Karpas-422 (cell line): ENCODE measurements around the gene ELP4. TPM values are rescaled to one million over a fixed set of nuclear protein-coding genes. Genes with fewer than 3 reads are reported as not detected.

Experiments used
- DNase-seq: peaks from one replicate; pipeline ENCODE4 v3.0.0-alpha.2; 2015
- H2AFZ ChIP-seq: fragments of 200-600 bp; sonication (generic); 2 replicates; pipeline ENCODE4 v1.6.1; 2014; ENCODE audit warnings: antibody characterized with exemption, low read length, mixed read lengths
- H3K27ac ChIP-seq: fragments of 200-600 bp; sonication (generic); 2 replicates; pipeline ENCODE4 v1.5.1; 2014; ENCODE audit warnings: mild to moderate bottlenecking, low read length, moderate library complexity
- H3K27me3 ChIP-seq: fragments of 200-600 bp; sonication (generic); 2 replicates; pipeline ENCODE4 v1.6.1; 2014; ENCODE audit warnings: low read length, mixed read lengths
- H3K36me3 ChIP-seq: fragments of 200-600 bp; sonication (generic); 2 replicates; pipeline ENCODE4 v1.6.1; 2014; ENCODE audit warnings: low read length, mixed read lengths; ENCODE audit not compliant: insufficient read depth
- H3K4me1 ChIP-seq: fragments of 200-600 bp; sonication (generic); 2 replicates; pipeline ENCODE4 v1.6.1; 2014; ENCODE audit warnings: mild to moderate bottlenecking, low read length, mixed read lengths
- H3K4me2 ChIP-seq: fragments of 200-600 bp; sonication (generic); 2 replicates; pipeline ENCODE4 v1.6.1; 2014; ENCODE audit warnings: low read length, low read depth, mild to moderate bottlenecking; ENCODE audit not compliant: poor library complexity, severe bottlenecking
- H3K4me3 ChIP-seq: fragments of 200-600 bp; sonication (generic); 2 replicates; pipeline ENCODE4 v1.5.1; 2014; ENCODE audit warnings: mild to moderate bottlenecking, antibody characterized with exemption, low read length, mixed read lengths
- H3K79me2 ChIP-seq: fragments of 200-600 bp; sonication (generic); 2 replicates; pipeline ENCODE4 v1.6.1; 2014; ENCODE audit warnings: mild to moderate bottlenecking, low read length, mixed read lengths
- H3K9ac ChIP-seq: fragments of 200-600 bp; sonication (generic); 2 replicates; pipeline ENCODE4 v1.6.0; 2014; ENCODE audit warnings: low read length
- H3K9me2 ChIP-seq: fragments of 200-600 bp; sonication (generic), shearing (Covaris generic); replicated peaks from 2 replicates; pipeline ENCODE4 v1.6.0; 2014; ENCODE audit warnings: mild to moderate bottlenecking, low read length, moderate library complexity; ENCODE audit not compliant: insufficient read depth
- H3K9me3 ChIP-seq: fragments of 300-700, 200-600 bp; sonication (generic); 2 replicates; pipeline ENCODE4 v1.6.1; 2014; ENCODE audit warnings: low read length, mixed read lengths
- H4K20me1 ChIP-seq: fragments of 200-600 bp; sonication (generic); 2 replicates; pipeline ENCODE4 v1.6.1; 2014; ENCODE audit warnings: mild to moderate bottlenecking, antibody characterized with exemption, low read length, low read depth; ENCODE audit not compliant: insufficient read depth
- total RNA-seq: library from RNA; depleted of rRNA; stranded (reverse); fragments of >200 nt; shearing (Covaris generic); gene quantifications from 2 replicates; pipeline ENCODE4 v1.2.3, GENCODE V29; 2014; ENCODE audit warnings: low replicate concordance

The ELP4 gene
- total RNA-seq, 1 experiment from 2014 or later = 87.1 TPM

DNA sequence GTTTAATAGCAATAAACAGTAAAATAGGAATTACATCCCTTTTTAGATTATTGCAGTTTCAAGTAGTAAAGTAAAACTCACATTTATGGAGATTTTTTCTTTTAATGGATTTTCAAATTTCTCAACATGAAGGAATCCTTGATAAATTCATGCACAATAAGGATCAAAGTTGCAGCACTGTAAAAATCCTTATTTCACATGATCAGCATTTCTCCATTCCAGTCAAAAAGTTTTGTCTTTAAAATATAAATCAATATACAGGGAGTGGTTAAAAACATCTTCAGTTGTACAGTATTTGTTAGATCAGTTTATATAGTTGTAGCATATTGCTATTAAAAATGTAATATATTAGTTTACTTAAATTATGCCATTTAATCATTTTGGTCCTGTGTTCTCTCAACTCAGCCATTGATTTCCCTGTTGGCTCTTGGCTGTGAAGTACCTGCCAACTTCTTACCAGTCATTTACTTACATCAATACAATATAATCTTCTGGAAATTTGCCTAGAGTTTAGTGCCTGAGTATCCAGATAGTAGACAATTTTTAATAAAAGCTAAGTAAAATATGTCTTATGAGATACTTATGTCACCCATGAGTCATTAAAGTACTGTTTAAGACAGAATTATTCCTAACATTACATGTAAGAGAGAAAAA is 12.1 kb downstream of the ELP4 start:
- H3K4me3 ChIP-seq = no peak overlapping the region
- H3K27me3 ChIP-seq = no peaks in the 10 kb centered on the region
- no peaks in the 10 kb centered on the region for H3K9me2 ChIP-seq
- H3K9me3 ChIP-seq = no peaks in the 10 kb centered on the region
- 0 out of 2 replicates have a peak, but pooled peaks cover 17% of the 10 kb centered on the region for H3K36me3 ChIP-seq
- H3K4me1 ChIP-seq = no peaks in the 10 kb centered on the region
- H4K20me1 ChIP-seq = no peaks in the 10 kb centered on the region
- H3K27ac ChIP-seq = no peak overlapping the region
- DNase-seq = no peak
- no peak overlapping the region for H3K4me2 ChIP-seq
- H3K9ac ChIP-seq = no peak overlapping the region
- H2AFZ ChIP-seq = no peak overlapping the region
- H3K79me2 ChIP-seq = peaks cover under 1% of the 10 kb centered on the region

DNA sequence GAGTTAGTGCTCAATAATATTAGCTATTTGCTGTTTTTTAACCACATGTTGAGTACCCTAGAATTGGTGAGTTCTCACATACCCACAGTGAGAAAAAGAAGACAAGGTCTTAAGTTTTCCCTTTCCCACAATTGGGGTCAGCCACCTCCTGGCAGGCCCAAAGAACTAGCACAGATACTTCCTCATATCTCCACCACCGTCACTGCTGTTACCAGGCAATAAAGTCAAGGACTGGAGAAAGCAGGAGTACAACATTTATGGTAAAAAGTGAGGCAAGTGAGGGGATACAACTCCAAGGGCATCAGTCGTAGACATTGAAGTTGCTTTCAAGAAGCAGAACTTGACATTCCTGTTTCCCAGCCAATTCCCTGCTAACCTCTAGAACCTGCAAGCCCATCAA is 19.6 kb downstream of the ELP4 start:
- H3K9me3 ChIP-seq = no peaks in the 10 kb centered on the region
- H3K9me2 ChIP-seq = no peaks in the 10 kb centered on the region
- H3K4me2 ChIP-seq = no peak overlapping the region
- no peaks in the 10 kb centered on the region for H4K20me1 ChIP-seq
- no peaks in the 10 kb centered on the region for H3K4me1 ChIP-seq
- 0 out of 2 replicates have a peak, but pooled peaks cover 6% of the 10 kb centered on the region for H3K36me3 ChIP-seq
- H3K27ac ChIP-seq = no peak overlapping the region
- no peak overlapping the region for H3K4me3 ChIP-seq
- no peaks in the 10 kb centered on the region for H3K27me3 ChIP-seq
- no peak for DNase-seq
- peaks cover 22% of the 10 kb centered on the region for H3K79me2 ChIP-seq
- no peak overlapping the region for H2AFZ ChIP-seq
- H3K9ac ChIP-seq = no peak overlapping the region

DNA sequence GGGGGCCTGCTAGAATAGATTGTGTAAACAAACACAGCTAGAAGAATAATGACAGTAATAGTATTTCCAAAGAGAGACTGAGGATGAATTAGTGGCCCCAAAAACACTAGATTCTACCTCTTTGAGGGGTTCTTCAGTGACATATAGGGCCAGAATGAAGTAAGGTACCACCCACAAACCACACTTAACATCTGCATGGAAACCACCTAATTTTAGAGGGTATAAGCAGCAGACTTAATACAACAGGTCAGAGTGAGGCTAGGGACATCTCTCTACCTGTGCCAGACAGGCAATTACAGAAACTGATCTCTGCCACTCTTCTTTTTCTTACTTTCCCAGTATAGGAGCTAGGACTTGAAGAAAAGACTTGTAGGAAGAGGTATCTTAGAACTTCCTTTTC is 20.1 kb downstream of the ELP4 start:
- Histone ChIP-seq H3K4me1 (no peaks in the 10 kb centered on the region), H3K9ac (no peak overlapping the region), H3K9me2 (no peaks in the 10 kb centered on the region), H2AFZ (no peak overlapping the region), H3K4me3 (no peak overlapping the region), H3K27ac (no peak overlapping the region), H3K79me2 (peaks cover 22% of the 10 kb centered on the region), H3K27me3 (no peaks in the 10 kb centered on the region), H3K9me3 (no peaks in the 10 kb centered on the region), H3K4me2 (no peak overlapping the region), H3K36me3 (0 out of 2 replicates have a peak, but pooled peaks cover 3% of the 10 kb centered on the region), H4K20me1 (no peaks in the 10 kb centered on the region)
- DNase-seq = no peak

DNA sequence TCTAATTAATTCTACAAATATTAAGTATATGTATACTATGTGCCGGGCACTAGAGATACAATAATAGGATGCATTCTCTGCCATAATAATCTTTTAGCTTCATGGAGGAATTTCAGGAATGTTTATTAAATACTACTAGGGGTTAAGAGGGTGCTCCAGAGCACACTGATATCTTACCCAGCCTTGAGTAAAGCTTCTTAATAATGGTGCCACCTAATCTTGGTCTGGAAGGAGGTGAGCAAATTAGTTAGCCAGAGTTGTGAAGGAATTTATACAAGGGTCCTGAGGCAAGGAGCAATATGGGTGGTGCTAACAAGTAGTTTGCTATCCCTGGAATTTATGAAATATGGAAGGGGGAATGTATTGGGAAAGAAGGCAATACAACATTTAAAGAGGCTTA is 21.7 kb downstream of the ELP4 start:
- H3K36me3 ChIP-seq = no peaks in the 10 kb centered on the region
- H3K9me2 ChIP-seq = no peaks in the 10 kb centered on the region
- H3K9me3 ChIP-seq = no peaks in the 10 kb centered on the region
- no peak overlapping the region for H3K4me2 ChIP-seq
- no peaks in the 10 kb centered on the region for H3K4me1 ChIP-seq
- H3K79me2 ChIP-seq = peaks cover 29% of the 10 kb centered on the region
- no peaks in the 10 kb centered on the region for H3K27me3 ChIP-seq
- no peaks in the 10 kb centered on the region for H4K20me1 ChIP-seq
- no peak overlapping the region for H3K4me3 ChIP-seq
- H3K27ac ChIP-seq = no peak overlapping the region
- no peak overlapping the region for H3K9ac ChIP-seq
- H2AFZ ChIP-seq = no peak overlapping the region
- DNase-seq = no peak

DNA sequence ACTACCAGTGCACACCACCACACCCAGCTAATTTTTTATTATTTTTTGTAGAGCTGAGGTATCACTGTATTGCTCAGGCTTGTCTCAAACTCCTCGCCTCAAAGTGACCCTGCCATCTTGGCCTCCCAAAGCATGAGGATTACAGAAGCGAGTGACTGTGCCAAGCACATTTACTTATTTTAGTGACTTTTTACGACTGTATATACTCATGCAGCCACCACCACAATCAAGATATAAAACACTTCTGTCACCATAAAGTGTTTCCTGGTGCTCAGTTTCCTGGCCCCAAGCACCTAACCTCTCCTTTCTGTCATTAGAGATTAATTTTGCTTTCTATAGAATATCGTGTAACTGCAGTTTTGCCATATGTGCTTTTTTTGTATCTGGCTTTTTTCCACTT is 25.9 kb downstream of the ELP4 start:
- H3K4me3 ChIP-seq = no peak overlapping the region

DNA sequence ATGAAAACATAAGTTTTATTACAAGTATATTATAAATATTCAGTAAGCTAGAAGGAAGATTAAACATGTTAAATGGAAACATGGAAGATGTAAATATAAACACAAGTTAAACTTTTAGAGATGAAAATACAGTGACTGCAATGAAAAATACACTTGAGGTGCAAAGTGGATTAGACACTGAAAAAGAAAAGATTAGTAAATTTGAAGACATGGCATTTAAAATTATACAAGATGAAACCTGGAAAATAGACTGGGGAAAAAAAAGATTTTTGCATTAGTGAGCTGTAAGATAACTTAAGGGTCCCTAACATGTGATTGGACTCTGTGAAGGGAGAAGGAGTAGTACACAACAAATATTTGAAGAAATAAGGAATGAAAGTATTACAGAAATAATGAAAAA is 33.3 kb downstream of the ELP4 start:
- no peaks in the 10 kb centered on the region for H3K27me3 ChIP-seq
- no peak for DNase-seq
- H3K27ac ChIP-seq = no peak overlapping the region
- H3K4me3 ChIP-seq = no peak overlapping the region
- peaks cover 8% of the 10 kb centered on the region for H3K9me3 ChIP-seq
- no peaks in the 10 kb centered on the region for H3K9me2 ChIP-seq
- no peak overlapping the region for H3K9ac ChIP-seq
- peaks cover 39% of the 10 kb centered on the region for H3K36me3 ChIP-seq
- no peaks in the 10 kb centered on the region for H3K4me1 ChIP-seq
- no peaks in the 10 kb centered on the region for H4K20me1 ChIP-seq
- 0 out of 2 replicates have a peak, but pooled peaks cover under 1% of the 10 kb centered on the region for H3K79me2 ChIP-seq
- H2AFZ ChIP-seq = no peak overlapping the region
- no peak overlapping the region for H3K4me2 ChIP-seq

More for the DNA sequence above, 25.9 kb downstream of the ELP4 start:
- H3K9me3 ChIP-seq = no peaks in the 10 kb centered on the region
- H3K4me2 ChIP-seq = no peak overlapping the region
- peaks cover 13% of the 10 kb centered on the region for H3K36me3 ChIP-seq
- H3K4me1 ChIP-seq = no peaks in the 10 kb centered on the region
- no peak overlapping the region for H2AFZ ChIP-seq
- H3K27me3 ChIP-seq = no peaks in the 10 kb centered on the region
- H3K9me2 ChIP-seq = no peaks in the 10 kb centered on the region
- no peaks in the 10 kb centered on the region for H4K20me1 ChIP-seq
- DNase-seq = no peak
- H3K9ac ChIP-seq = no peak overlapping the region
- H3K27ac ChIP-seq = no peak overlapping the region
- H3K79me2 ChIP-seq = peaks cover 20% of the 10 kb centered on the region

DNA sequence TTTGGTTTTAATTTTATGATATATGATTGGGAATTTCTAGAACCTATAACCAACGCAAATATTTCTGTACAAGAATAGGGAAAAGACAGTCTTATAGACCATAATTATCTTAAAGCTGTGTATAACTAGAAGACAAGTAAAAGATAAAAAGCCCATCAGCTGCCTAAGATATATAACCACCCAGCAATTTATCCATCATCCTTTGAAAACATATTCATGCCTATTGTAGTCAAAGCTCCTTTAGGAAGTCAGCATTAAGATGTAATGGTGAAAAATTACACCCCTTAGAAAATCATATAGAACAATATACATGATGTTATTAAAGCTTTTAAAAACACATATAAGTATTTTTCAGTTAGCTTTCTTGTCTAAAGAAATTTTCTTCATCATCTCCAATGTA is 46.4 kb downstream of the ELP4 start:
- Histone ChIP-seq H3K27ac (no peak overlapping the region), H3K79me2 (peaks cover 27% of the 10 kb centered on the region), H4K20me1 (no peaks in the 10 kb centered on the region), H3K4me3 (no peak overlapping the region), H3K9me2 (no peaks in the 10 kb centered on the region), H3K4me2 (no peak overlapping the region), H3K4me1 (peaks cover 4% of the 10 kb centered on the region), H3K9ac (no peak overlapping the region), H3K27me3 (no peaks in the 10 kb centered on the region), H3K36me3 (no peaks in the 10 kb centered on the region), H2AFZ (no peak overlapping the region), H3K9me3 (no peaks in the 10 kb centered on the region)
- DNase-seq = no peak

DNA sequence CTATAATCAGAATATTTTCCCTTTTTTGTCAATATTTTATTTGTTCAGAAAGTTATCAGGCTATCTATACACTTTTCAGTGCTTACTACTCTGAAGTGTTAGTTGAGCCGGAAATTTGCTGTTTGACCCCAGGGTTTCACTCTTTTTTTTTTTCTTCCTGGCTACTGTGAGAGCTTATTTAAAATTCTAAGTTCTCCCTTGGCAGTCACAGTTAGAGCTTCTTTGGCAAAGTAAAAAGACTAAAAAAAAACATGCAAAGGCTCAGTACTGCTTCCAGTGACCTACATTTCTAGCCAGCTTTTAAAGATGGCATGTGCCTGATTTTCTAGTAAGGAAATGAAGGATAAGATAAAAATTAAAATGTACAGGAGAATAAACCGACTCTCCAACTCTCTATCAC is 48.4 kb downstream of the ELP4 start:
- Histone ChIP-seq H3K4me1 (peaks cover 4% of the 10 kb centered on the region), H3K9ac (no peak overlapping the region), H3K36me3 (no peaks in the 10 kb centered on the region), H3K79me2 (peaks cover 30% of the 10 kb centered on the region), H3K27ac (no peak overlapping the region), H3K27me3 (no peaks in the 10 kb centered on the region), H2AFZ (no peak overlapping the region), H3K9me2 (no peaks in the 10 kb centered on the region), H3K4me2 (no peak overlapping the region), H4K20me1 (no peaks in the 10 kb centered on the region), H3K4me3 (no peak overlapping the region), H3K9me3 (no peaks in the 10 kb centered on the region)
- no peak for DNase-seq
